NCI-H748 (cell line): ENCODE data around the gene STARD10.
"Not testable (repeated sequence)": the region's sequence is repeated elsewhere in the genome, so short reads cannot be mapped to it uniquely, and the experiment has no call there.

Experiments used
- DNase-seq: peaks from one replicate; lab custom pipeline; 2025; ENCODE audit not compliant: unreplicated experiment; lab: John Stamatoyannopoulos, UW

The STARD10 gene

GRCh38 chr11:72793425-72794367, at the start of gene STARD10:
Gene STARD10, minus strand, starts transcription at chr11:72794047. Its CDS starts 12,866 bp downstream, at chr11:72781181.
- DNase-seq: peak; percentile 95

GRCh38 chr11:72842653-72843330, 48.9 kb upstream of the STARD10 start:
- no peak for DNase-seq

GRCh38 chr11:72842126-72842525, 48.3 kb upstream of the STARD10 start:
- DNase-seq: no peak

GRCh38 chr11:72841397-72841796, 47.5 kb upstream of the STARD10 start:
- DNase-seq: no peak

GRCh38 chr11:72840780-72841179, 46.9 kb upstream of the STARD10 start:
- DNase-seq: no peak

GRCh38 chr11:72838691-72839305, 45.0 kb upstream of the STARD10 start:
- DNase-seq: no peak

- no peak for DNase-seq
Measured at GRCh38 chr11:72836111-72836510, 42.3 kb upstream of the STARD10 start.

GRCh38 chr11:72834905-72835304, 41.1 kb upstream of the STARD10 start:
- no peak for DNase-seq

- no peak for DNase-seq
Measured at GRCh38 chr11:72833811-72834493, 40.1 kb upstream of the STARD10 start.

- DNase-seq: no peak
Measured at GRCh38 chr11:72833083-72833733, 39.4 kb upstream of the STARD10 start.

GRCh38 chr11:72832301-72833082, 38.6 kb upstream of the STARD10 start:
- no peak for DNase-seq

- peak; percentile 80 for DNase-seq
Measured at GRCh38 chr11:72831521-72832300, 37.9 kb upstream of the STARD10 start.

- no peak for DNase-seq
Measured at GRCh38 chr11:72829884-72830533, 36.2 kb upstream of the STARD10 start.

- no peak for DNase-seq
Measured at GRCh38 chr11:72829178-72829577, 35.3 kb upstream of the STARD10 start.

- DNase-seq: no peak
Measured at GRCh38 chr11:72828692-72829101, 34.9 kb upstream of the STARD10 start.

- DNase-seq: no peak
Measured at GRCh38 chr11:72828081-72828567, 34.3 kb upstream of the STARD10 start.

GRCh38 chr11:72827656-72828055, 33.8 kb upstream of the STARD10 start:
- DNase-seq: not testable (repeated sequence)

- no peak for DNase-seq
Measured at GRCh38 chr11:72826942-72827480, 33.2 kb upstream of the STARD10 start.
